ENCODE measurements around the gene TRAFD1.
A peak's percentile ranks its signal among the peaks of the same experiment; 100 is the strongest.
"Not testable (repeated sequence)": the region's sequence is repeated elsewhere in the genome, so short reads cannot be mapped to it uniquely, and the experiment has no call there.

TRAFD1 gene

GRCh38 chr12:112158461-112159145 is 33.2 kb downstream of the TRAFD1 start:
- not testable (repeated sequence) for DNase-seq (ENCODE audit: low read depth in 2 of 3, low spot score in 2 of 3)

- DNase-seq (ENCODE audit: low read depth in 2 of 3, low spot score in 2 of 3) = no peak
These were observed 33.8 kb downstream of the TRAFD1 start for GRCh38 chr12:112159146-112159541.

DNA sequence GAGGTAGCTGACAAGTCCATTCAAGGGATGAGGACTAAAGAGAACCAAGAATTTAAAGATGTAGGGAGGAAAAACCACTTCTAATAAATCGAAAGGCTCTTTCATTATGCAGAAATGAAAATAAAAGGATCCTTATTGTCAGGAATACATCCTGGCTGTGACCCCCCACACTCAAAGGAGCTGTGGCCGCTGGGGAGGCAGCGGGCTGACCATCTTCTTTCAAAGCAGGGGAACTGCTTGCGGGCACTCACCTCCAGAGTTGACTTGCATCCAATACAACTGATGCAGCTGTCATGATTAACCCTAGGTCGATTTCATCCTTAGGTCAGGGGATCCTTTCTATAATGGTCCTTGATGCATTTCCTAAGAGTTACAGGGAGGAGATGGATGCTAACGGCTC is 35.3 kb downstream of the TRAFD1 start:
- DNase-seq (ENCODE audit: low read depth in 2 of 3, low spot score in 2 of 3) = no peak

GRCh38 chr12:112161711-112162110 is 36.4 kb downstream of the TRAFD1 start:
- no peak for DNase-seq (ENCODE audit: low read depth in 2 of 3, low spot score in 2 of 3)

- DNase-seq (ENCODE audit: low read depth in 2 of 3, low spot score in 2 of 3) = no peak
These were observed 37.0 kb downstream of the TRAFD1 start for GRCh38 chr12:112162241-112162790.

- no peak for DNase-seq (ENCODE audit: low read depth in 2 of 3, low spot score in 2 of 3)
These were observed 37.7 kb downstream of the TRAFD1 start for GRCh38 chr12:112163056-112163455.

DNA sequence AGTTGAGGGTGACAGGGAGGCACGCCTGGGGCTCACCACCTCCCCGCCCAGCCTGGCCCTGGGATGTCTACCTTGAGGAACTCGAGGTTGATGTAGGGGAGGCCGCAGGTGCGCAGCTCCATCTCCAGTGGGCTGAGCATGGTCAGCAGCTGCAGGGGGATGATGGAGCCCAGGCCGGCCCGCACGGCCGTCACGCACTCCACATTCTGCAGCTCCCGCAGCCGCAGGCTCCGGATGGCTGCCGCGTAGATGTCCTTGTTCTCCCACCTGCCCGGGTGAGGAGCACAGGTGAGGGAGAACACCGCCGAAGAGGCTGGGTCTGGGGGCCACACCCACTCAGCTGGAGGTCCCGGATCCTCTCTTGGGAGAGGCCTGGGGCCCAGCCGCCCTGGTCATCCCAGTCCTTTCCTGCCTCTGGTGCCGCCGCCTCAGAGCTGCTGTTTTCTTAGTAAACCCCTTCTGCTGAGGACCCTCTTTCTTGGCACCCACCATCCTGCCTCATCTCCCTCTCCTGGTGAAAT is 38.2 kb downstream of the TRAFD1 start:
- no peak for DNase-seq (ENCODE audit: low read depth in 2 of 3, low spot score in 2 of 3)

GRCh38 chr12:112164011-112164660 is 38.8 kb downstream of the TRAFD1 start:
- DNase-seq (ENCODE audit: low read depth in 2 of 3, low spot score in 2 of 3) = no peak

GRCh38 chr12:112165624-112166023 is 40.3 kb downstream of the TRAFD1 start:
- DNase-seq (ENCODE audit: low read depth in 2 of 3, low spot score in 2 of 3) = no peak

DNA sequence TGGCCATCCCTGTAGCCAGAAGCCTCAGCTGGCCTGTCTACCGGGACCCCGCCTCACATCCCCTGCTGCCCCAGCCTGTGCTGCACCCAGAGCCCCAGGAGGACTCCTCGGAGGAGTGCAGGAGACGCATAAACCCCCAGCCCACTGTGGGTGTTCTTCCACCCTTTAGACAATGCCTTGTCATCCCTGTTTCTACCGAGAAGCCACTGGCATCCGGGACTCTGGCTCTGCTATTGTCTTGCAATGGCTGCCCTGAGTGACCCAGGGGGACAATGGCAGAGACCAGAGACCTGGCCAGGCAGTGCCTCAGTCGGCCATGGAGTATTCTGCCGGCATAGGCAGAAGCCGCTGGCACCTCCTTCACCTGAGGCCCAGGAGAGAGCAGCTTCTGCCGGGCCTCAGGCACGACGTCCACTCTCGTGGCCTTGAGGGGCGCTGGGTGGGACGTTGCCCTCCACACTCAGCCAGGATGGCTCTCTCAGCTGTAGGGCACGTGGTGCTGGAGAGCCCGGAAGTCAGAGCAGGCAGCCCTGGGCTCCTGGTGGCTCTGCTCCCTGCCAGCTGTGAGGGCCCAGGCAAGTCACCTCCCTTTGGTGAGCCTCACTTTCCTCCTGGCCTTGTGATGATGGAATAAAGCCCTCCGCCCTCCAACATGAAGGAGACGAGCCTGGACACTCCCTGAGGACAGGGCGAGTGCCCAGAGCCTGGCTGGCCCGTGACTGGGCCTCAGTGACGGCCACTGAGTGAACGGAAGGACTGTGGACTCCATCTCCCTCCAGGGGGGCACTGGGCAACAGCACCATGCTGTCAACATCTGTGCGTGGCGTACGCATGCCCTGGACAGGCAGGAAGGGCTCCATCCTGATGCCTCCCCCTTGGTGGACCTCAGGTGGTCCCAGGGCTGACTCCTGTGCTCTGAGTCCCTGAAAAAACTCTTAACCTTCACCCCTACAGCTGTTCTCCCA is 41.0 kb downstream of the TRAFD1 start:
- no peak for DNase-seq (ENCODE audit: low read depth in 2 of 3, low spot score in 2 of 3)

DNA sequence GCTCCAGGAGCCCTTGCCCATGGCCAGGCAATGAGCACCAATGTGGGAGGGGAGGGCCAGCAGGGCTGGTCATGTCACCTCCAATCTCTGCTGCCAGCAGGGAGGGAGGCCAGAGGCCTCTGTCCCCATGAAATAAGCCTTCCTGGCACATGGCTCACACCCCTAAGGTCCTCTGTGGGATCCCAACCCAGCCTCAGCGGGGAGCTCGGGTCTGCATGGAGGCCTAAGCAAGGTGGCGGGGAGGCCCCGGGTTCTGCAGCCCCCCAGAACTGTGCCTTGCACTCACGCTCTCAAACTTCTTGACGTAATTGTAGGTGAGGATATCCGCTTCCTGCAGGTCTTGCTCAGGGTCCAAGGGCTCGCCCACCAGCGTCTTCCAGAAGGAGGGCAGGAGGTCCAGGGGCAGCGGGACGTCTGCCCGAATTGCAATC is 41.7 kb downstream of the TRAFD1 start:
- no peak for DNase-seq (ENCODE audit: low read depth in 2 of 3, low spot score in 2 of 3)

GRCh38 chr12:112167718-112168525 is 42.6 kb downstream of the TRAFD1 start:
- DNase-seq (ENCODE audit: low read depth in 2 of 3, low spot score in 2 of 3) = no peak

- no peak for DNase-seq (ENCODE audit: low read depth in 2 of 3, low spot score in 2 of 3)
These were observed 43.2 kb downstream of the TRAFD1 start for GRCh38 chr12:112168561-112168971.

DNA sequence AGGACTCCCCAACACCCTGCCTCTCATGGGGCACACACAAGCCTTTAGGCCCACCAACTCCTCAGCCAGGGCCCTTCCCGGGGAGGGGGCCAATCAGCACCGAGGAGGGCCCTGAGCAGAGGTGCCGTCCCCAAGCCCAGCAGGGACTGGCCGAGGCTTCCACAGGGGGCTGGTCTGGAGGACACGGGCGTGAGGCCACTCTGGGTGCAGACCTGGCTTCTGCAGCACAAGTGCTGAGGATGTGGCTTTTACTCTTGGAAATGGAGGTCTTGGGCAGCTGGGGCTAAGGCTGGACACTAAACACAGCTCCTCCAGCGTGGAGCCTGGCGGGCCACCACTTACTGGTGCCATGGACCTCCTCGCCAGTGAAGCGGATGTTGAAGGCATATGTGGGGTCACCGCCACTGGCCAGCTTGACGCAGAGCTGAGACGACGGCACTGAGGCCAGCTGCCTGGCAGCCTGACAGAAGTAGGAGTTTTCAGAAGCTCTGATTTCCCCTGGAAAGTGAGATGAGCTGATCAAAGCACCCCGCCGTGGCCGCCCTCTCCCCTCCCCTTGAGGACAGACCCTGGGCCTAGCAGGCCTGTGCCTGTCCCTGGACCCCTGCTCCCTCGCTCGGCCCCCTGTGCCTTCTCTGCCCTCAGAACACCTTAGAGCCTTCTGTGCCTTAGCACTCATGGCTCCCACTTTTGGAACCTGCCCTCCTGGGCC is 44.0 kb downstream of the TRAFD1 start:
- no peak for DNase-seq (ENCODE audit: low read depth in 2 of 3, low spot score in 2 of 3)

- no peak for DNase-seq (ENCODE audit: low read depth in 2 of 3, low spot score in 2 of 3)
These were observed 44.6 kb downstream of the TRAFD1 start for GRCh38 chr12:112169966-112170365.

DNA sequence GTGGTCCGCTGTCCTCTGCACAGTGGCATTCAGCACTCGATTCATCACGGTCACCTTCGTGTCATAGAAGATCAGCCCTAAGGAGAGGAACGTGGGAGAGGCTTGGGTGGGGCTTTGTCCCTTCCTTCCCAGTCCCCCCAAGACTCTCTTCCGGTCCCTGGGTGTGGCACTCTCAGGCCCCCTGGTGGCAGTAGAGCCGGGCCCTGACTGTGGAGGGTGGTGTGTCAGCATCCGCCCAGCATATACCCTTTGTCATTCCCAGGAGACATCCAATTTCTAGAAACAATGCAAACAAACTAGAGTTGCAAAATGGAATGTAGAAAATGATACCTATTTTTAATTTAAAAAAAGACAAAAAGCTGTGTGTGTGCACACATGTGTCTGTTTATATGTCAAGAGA is 45.0 kb downstream of the TRAFD1 start:
- peak in 1 of 3 experiments; percentile 25 for DNase-seq (ENCODE audit: low read depth in 2 of 3, low spot score in 2 of 3)

GRCh38 chr12:112170971-112171596 is 45.7 kb downstream of the TRAFD1 start:
- DNase-seq (ENCODE audit: low read depth in 2 of 3, low spot score in 2 of 3) = no peak

DNA sequence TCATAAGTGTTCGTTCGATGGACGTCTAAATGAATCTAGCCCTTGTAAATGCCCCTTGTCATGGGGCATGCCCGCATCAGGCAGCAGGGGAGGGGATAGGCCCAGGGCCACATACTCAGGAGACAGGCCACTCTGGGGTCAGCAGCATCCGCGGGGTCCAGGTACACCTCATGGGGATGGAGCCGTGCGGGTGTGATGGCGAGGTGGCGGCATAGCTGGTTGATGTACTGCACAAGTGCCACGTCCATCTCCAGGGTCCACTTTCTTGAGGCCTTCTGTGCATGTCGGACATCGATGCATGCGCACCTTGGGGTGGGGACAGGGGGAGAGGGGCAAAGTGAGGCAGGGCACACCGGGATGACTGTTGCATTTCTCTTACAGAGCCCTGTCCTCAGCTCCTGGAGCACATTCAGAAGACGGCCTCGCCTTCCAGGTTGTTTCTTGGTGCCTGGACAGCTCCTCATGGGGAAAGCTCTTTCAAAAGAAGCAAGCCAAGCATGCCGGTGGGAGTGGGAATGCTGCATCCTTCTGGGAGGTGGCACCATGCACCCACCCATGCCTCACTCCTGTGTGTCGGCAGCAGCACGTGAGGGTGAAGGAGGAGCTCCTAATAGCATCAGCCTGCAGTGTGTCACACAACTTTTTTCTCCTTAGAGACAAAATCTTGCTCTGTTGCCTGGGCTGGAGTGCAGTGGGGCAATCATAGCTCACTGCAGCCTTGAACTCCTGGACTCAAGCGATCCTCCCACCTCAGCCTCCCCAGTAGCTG is 47.4 kb downstream of the TRAFD1 start:
- DNase-seq (ENCODE audit: low read depth in 2 of 3, low spot score in 2 of 3) = no peak

All from activated CD8-positive, alpha-beta memory T cell treated with anti-CD3 and anti-CD28 coated beads for 48 hours (primary cell).